ENCODE results near the gene PKD2. TPM values are rescaled to one million over a fixed set of nuclear protein-coding genes. Genes with fewer than 3 reads are reported as not detected.

PKD2 gene
- polyA plus RNA-seq, 3 donors, result 1.2 to 9.7 (median 2.4) TPM

GRCh38 chr4:88029556-88029955 is 22.1 kb downstream of the PKD2 start:
- Mint-ChIP-seq H3K27ac (no peak overlapping the region), H3K4me1 (peaks cover 24% of the 10 kb centered on the region), H3K4me3 (no peak overlapping the region), H3K36me3 (peaks cover 21 to 34% of the 10 kb centered on the region in 2 donors), H3K27me3 (ENCODE audit: low read depth in 3 of 3) (peaks cover 0 to 3% (median 1%) of the 10 kb centered on the region in 3 donors), H3K9me3 (peaks cover 13 to 23% (median 17%) of the 10 kb centered on the region in 7 donors)
- Histone ChIP-seq H3K79me2 (ENCODE audit: insufficient read depth, low read length) (no peaks in the 10 kb centered on the region), H3K4me3 (replicated peaks in 1 of 3; ENCODE audit: low read depth in 2 of 3, low read length in 3 of 3) (no peak overlapping the region), H3K27ac (ENCODE audit: low read depth in 1 of 2, low read length in 2 of 2) (no peak overlapping the region), H3K27me3 (ENCODE audit: control insufficient read depth in 2 of 2, insufficient read depth in 2 of 2, low read length in 2 of 2) (no peaks in the 10 kb centered on the region), H3K9ac (ENCODE audit: insufficient read depth, low read length, poor library complexity, severe bottlenecking) (no peak overlapping the region), H3K4me2 (replicated peaks; ENCODE audit: extremely low read depth, low read length, poor library complexity, severe bottlenecking) (no peak overlapping the region), H3K4me1 (ENCODE audit: control insufficient read depth in 1 of 2, insufficient read depth in 2 of 2, low read length in 2 of 2) (peaks cover 0 to 10% of the 10 kb centered on the region in 2 donors), H2AFZ (ENCODE audit: insufficient read depth, low read depth, low read length, poor library complexity, severe bottlenecking) (no peak overlapping the region), H3K9me3 (replicated peaks in 1 of 2; ENCODE audit: control insufficient read depth in 1 of 2, insufficient read depth in 1 of 2, low read length in 2 of 2) (peaks cover 6 to 21% of the 10 kb centered on the region in 2 donors), H4K20me1 (ENCODE audit: insufficient read depth, low read length) (no peaks in the 10 kb centered on the region), H3K36me3 (replicated peaks in 1 of 2; ENCODE audit: control insufficient read depth in 1 of 2, insufficient read depth in 2 of 2, low read length in 2 of 2) (peaks cover 0 to 37% of the 10 kb centered on the region in 2 donors)
- DNase-seq, result no peak
- WGBS (ENCODE audit: insufficient coverage), result no CpG with 5 or more reads among the region's 3 CpGs
- TF ChIP-seq CTCF (IDR thresholded peaks at IDR 0.05), result no peak
- intact Hi-C loops (cut with micrococcal nuclease), result no loop called here

DNA sequence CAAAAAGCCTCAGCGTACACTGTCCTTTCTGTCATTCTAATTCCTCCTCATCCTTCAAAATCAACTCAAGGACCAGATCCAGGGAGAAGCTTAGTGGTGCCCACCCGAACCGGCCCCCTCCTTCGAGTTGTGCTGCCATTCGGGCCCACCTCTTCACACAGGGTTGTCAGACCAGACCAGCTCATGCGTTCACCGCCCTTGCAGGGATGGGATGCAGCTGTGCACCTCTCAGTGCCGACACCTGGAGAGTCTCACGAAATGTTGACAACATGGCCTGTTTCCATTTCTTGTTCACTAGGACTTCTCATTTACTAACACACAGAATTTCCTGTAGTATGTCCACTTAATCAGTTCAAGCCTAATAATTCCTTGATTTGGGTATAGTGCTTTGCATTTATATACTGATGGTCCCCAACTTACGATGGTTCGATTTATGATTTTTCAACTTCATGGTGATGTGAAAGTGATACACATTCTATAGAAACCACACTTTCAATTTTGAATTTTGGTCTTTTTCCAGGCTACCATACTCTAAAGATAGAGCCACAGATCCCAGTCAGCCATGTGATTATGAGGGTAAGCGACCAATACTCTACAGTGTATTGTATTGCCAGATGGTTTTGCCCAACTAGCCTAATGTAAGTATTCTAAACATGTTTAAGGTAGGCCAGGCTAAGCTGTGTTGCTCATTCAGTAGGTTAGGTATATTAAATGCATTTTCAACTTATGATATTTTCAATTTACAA is 23.3 kb downstream of the PKD2 start:
- Histone ChIP-seq H3K9ac (ENCODE audit: insufficient read depth, low read length, poor library complexity, severe bottlenecking) (no peak overlapping the region), H3K36me3 (replicated peaks in 1 of 2; ENCODE audit: control insufficient read depth in 1 of 2, insufficient read depth in 2 of 2, low read length in 2 of 2) (peaks cover 0 to 45% of the 10 kb centered on the region in 2 donors), H3K27me3 (ENCODE audit: control insufficient read depth in 2 of 2, insufficient read depth in 2 of 2, low read length in 2 of 2) (no peaks in the 10 kb centered on the region), H3K4me3 (replicated peaks in 1 of 3; ENCODE audit: low read depth in 2 of 3, low read length in 3 of 3) (no peak overlapping the region), H4K20me1 (ENCODE audit: insufficient read depth, low read length) (no peaks in the 10 kb centered on the region), H3K9me3 (replicated peaks in 1 of 2; ENCODE audit: control insufficient read depth in 1 of 2, insufficient read depth in 1 of 2, low read length in 2 of 2) (peaks cover 3 to 11% of the 10 kb centered on the region in 2 donors), H3K4me2 (replicated peaks; ENCODE audit: extremely low read depth, low read length, poor library complexity, severe bottlenecking) (no peak overlapping the region), H3K4me1 (ENCODE audit: control insufficient read depth in 1 of 2, insufficient read depth in 2 of 2, low read length in 2 of 2) (peaks cover 0 to 10% of the 10 kb centered on the region in 2 donors), H3K79me2 (ENCODE audit: insufficient read depth, low read length) (no peaks in the 10 kb centered on the region), H2AFZ (ENCODE audit: insufficient read depth, low read depth, low read length, poor library complexity, severe bottlenecking) (no peak overlapping the region), H3K27ac (ENCODE audit: low read depth in 1 of 2, low read length in 2 of 2) (no peak overlapping the region)
- H3K4me3 Mint-ChIP-seq, result no peak overlapping the region
- H3K27me3 Mint-ChIP-seq (ENCODE audit: low read depth in 3 of 3), result peaks cover 0 to 3% (median 1%) of the 10 kb centered on the region in 3 donors
- 93% methylated on average over 9 of the region's 12 CpGs for WGBS (ENCODE audit: insufficient coverage)
- TF ChIP-seq CTCF (IDR thresholded peaks at IDR 0.05), result no peak
- H3K36me3 Mint-ChIP-seq, result peaks cover 23 to 31% of the 10 kb centered on the region in 2 donors
- no peak overlapping the region for H3K27ac Mint-ChIP-seq
- intact Hi-C loops (cut with micrococcal nuclease), result loop anchor here (5.0 to 10.0 kb wide), 2 partner anchors 182 to 484 kb away; no protein-coding TSS in a partner anchor
- peaks cover 28% of the 10 kb centered on the region for H3K4me1 Mint-ChIP-seq
- DNase-seq, result no peak
- H3K9me3 Mint-ChIP-seq, result peaks cover 5 to 14% (median 10%) of the 10 kb centered on the region in 7 donors

Data from CD14-positive monocyte (primary cell).